HG03457 (cell line): ENCODE measurements around the gene ITM2B.

ENCODE experiments used
- ATAC-seq: cut with Tn5 transposase; IDR thresholded peaks from one replicate; pipeline ENCODE4 v1.9.1; 2021; ENCODE audit warnings: moderate number of reproducible peaks; ENCODE audit not compliant: unreplicated experiment

Gene ITM2B

DNA sequence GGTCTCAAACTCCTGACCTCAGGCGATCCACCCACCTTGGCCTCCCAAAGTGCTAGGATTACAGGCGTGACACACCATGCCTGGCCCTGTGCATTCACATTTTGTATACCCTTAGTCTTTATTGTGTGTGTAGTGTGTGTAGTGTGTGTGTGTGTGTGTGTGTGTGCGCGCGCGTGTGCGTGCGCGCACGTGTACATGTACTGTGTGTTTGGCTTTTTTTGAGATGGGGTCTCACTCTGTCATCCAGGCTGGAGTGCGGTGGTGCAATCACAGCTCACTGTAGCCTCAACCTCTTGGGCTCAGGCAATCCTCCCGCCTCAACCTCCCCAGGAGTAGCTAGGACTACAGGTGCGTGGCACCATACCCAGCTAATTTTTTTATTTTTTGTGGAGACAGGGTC, 22.1 kb downstream of the ITM2B start:
- ATAC-seq = no peak

DNA sequence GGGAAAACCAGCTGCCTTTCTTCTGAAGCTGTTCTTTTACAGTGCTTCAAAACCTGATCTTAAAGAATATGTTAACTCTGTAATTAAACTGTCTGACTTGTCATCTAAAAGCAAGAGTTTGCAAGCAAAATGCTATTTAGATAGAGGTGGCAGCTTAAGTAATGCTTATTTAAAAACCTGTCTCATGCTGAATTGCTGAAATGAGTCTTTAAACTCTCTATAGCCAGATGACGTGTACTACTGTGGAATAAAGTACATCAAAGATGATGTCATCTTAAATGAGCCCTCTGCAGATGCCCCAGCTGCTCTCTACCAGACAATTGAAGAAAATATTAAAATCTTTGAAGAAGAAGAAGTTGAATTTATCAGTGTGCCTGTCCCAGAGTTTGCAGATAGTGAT, 22.9 kb downstream of the ITM2B start:
- no peak for ATAC-seq

DNA sequence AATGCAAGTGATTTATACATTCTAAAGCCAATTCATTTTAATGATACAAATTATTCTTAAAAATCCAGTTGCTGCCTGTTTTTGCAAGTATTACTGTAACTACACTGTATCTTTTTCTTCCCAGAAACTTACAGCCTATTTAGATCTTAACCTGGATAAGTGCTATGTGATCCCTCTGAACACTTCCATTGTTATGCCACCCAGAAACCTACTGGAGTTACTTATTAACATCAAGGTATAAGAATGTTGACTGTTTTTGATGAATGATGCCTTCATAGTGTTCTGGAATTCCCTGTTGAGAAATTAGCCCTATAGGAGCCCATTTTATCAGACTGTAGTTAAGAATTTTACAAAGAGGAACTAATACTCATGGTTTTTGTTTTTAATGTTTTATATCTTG, 25.0 kb downstream of the ITM2B start:
- ATAC-seq = no peak

DNA sequence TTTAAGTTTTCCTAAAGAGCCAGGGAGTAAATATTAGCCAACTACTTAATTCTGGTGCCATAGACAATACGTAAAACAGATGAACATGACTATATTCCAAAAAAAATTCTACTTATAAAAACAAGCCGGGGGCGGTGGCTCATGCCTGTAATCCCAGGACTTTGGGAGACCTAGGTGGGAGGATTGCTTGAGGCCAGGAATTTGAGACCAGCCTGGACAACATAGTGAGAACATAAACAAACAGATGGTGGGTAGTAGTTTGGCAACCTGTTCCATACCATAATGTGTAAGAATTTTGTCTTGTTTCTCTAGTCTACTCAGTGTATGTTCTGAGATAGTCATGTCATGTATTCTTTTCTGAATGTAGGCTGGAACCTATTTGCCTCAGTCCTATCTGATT, 25.4 kb downstream of the ITM2B start:
- no peak for ATAC-seq

DNA sequence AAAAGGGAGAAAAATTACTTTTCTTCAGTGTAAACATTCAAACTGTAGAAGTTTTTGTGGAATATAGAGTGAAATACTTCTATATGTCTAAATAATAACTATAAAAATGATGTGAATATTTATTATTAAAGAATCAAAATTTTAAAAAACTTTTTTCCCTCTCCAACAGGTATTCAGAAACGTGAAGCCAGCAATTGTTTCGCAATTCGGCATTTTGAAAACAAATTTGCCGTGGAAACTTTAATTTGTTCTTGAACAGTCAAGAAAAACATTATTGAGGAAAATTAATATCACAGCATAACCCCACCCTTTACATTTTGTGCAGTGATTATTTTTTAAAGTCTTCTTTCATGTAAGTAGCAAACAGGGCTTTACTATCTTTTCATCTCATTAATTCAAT, 28.0 kb downstream of the ITM2B start:
- ATAC-seq = no peak

DNA sequence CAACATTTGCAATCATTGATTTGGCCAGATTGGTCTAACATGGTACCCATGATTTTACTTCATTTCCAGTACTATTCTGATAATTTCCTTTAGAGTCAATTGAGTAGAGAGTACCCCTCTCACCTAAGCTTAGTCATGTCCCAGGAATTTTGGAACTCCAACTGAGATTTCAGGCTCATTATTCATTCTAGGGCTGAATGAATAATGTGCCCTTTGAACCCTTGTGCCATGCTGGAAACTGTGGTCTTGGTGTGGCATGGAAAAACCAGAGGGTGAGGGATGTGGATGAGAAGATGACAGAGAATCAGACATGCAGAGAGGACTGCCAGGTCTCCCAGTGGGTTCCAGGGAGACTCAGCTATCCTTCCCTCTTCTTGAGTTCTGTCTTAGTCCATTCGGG, 30.2 kb downstream of the ITM2B start:
- no peak for ATAC-seq

DNA sequence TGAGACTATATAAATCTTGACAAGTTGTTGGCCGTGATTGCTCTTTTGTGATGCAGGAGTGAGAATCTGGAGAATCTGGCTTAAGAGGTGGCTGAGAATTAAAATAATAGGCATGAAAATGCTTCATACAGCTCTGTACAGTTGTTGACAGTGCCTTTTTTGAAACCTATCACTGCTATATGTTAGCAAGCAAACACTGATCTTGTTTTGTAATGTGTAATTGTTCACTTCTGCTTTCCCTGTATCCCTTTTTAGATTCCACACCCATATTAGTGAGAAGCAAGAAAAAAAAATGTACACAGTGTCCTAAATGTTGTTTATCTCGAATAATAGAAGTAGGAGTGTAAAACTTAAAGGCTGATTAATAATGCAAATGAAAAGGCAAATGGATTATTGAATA, 31.1 kb downstream of the ITM2B start:
- ATAC-seq = no peak

DNA sequence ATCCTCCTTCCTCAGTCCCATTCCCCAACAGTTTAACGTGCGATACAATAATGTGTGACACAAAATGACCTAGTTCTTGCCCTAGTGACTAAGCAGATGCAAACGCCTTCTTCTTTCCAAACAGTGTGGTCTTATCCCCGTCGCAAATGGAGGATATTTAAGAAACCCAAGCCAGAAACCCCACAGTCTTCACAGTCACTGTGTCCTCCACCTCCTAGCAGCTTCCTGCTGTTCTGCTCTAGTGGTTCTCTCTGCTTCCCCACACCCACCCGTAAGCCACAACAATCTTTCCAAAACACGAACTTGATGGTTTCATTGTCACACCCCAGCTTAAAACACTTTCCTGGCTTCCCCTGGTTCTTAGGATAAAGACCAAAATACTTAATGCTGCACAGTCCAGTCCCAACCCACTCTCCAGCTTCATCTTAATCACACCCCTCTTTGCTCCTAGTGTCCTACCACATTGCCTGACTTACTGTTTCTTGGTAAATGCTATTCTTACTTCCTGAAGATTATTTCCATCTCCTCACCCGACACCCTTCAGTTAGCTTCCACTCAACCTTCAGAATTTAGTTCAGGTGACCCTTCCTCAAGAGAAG, 32.3 kb downstream of the ITM2B start:
- no peak for ATAC-seq

DNA sequence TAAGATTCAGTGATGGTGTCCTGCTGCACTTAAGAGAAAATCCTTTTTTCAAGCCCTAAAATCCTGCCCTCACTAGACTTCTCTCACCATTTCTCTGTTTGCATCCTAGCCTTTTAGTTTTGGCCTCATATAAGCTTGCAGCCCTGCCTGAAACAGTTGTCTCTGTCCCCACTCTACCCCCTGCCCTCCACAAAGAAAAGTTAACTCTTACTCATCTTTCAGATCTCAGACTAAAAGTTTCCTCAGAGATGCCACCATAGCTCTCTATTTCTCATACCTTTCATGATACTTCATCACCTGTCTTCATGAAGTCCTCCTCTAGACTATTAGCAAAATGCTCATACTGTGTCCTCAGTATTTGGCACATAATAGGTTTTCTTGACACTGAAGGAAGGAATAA, 33.1 kb downstream of the ITM2B start:
- ATAC-seq = no peak

DNA sequence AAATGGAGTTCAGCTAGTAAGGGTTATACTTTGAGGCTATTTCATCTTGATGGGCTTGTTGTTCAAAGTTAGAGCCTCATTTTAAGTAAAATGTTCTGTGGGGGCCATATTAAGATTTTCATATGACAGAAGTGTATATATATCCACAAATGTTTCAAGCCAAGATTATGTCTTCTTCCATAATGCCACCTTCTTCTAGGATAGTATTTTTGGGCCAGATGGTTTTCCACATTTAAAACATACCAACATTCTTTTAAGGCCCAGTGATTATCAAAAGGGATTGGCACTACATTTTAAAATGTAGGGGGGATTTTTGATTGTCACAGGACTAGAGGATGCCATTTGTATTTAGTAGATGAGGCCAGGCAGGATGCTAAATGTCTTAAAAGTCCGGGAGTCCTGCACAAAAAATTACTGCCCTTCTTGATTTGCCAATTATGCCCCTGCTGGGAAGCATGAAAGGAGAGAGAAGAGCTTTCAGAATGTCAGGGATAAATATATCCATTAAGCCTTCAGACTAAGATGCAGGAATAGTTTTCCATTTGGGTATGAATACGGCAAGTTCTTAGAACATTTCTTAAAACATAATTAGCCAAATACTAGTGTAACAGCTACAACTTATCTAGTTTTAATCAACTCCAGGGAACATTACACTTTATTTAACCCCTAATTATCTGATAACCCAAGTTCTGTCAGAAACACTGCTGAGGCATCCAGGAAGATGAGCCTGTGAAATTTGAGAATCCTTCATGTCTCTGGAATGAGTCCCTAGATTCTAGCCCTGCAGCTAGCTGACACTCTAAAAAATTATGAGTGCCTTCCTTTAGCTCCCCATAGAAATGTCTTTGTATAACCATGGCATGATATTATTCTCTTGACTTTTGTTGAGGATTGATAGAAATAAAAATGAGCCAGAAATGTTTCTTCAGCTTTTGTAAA, 34.0 kb downstream of the ITM2B start:
- ATAC-seq = no peak

DNA sequence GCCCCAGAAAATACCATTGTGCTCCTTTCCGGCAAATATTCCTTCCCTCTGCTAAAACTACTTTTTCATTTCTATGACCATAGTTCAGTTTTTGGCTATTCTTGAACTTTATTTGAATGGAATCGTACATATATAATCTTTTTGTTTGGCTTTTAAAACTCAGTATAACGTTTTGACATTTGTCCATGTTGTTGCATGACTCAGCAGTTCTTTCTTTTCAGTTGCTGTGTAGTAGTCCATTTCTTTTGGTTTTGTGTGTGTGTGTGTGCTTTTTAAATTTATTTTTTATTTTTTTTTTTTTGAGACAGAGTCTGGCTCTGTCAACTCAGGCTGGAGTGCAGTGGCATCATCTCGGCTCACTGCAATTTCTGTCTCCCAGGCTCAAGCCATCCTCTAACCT, 35.0 kb downstream of the ITM2B start:
- ATAC-seq = no peak

DNA sequence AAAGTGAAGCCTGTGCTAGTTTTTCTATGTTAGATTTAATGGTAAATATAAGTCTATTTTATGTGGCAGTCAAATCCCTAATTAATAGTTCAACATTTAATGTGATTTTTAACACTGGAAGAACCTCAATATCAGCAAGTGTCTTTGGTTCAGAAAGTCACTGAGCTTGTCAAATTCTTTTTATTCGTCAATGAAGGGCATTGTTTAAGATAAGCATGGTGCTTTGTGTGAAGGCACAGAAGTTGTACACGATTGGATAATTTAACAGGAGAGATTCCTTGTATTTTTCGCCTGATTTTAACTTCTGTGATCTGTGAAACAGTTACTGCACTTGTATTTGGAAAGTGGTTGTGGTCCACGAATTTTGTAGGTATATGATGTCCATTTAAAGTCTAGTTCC, 40.3 kb downstream of the ITM2B start:
- no peak for ATAC-seq

DNA sequence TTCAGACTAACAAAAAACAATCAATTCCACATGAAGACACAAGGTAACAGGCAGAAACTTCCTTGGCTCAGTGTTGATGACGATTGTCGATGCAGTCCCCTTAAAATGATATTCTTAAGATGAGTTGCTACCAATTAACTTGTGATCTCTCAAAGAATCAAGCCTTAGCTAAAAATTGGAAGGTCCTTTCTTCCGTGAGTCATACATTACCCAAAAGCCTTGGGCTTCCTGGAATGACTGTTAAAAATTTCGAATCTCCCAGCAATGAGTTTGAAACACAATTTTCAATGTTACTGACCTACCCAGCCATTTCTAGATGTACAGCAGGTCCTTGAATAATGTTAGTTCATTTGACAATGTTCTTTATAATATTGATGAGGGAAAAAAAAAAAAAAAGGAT, 42.5 kb downstream of the ITM2B start:
- no peak for ATAC-seq

DNA sequence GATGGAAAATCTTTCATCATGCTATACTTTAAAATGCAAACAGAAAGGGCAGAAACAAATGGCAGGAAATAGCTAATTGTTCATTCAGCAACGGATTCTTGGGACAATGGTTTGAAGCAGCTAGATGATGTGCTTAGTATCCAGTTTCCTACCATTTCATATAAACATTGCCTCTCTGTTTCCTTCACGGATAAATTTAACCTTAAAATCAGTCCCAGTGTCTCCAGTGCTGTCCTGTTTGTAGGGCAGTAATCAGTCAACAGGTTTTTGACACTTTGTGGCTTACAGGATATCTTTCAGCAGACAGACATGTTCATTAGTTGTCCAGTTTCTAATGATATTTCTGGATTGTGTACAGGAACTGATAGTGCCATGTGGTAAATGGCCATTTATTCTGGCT, 45.8 kb downstream of the ITM2B start:
- no peak for ATAC-seq

DNA sequence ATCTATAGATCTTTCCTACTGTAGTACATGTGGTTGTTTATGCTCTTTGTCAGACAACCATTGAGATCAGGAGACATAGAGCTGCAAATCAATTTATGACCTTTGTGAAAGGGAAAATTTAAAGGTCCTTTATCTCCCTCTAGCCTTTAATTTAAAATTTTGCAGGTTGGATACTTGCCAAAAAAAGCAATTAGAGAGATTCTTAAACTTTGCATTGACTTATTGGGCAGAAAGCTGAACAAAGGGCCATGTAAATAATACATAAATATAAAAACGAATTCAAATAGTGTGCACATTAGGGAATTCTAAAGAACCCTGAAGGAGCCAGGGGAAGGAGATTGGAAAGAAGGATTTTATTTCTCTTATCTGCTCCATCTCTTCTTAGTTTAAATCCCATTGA, 48.5 kb downstream of the ITM2B start:
- no peak for ATAC-seq

DNA sequence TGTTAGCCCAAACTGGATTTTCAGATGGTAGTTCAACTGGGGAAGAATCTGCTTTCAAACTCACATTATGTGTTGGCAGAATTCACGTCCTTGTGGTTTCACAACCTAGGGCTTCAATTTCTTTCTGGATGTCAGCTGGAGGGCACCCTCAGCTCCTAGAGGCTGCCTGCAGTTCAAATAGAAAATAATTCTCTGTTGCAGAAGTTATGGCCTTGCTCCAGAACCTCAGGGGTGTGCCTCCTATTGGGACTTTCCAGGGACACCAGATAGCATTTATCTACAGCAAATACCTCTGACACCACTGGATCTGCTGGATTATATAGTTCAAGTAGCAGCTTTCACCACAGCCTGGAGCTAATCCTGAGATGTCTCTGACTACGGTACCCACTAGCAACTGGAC, 58.7 kb downstream of the ITM2B start:
- ATAC-seq = no peak

DNA sequence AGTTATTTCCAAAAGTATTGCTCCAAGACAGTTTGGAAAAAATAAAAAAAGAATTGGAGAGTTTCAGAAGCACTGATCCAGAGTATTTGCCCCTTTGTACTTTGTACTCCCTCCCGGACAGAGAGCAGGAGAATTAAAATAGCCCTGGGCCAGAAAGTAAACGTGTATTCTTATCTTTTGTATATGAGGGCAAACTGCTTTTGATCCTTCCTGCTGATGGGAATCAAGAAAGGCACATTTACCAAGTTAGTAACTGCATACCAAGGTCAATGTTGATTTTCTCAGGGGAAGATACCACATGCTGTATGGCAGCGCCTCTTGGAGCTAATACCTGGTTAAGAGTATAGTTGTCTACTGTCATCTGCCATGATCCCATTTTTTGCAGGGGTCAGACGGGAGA, 59.6 kb downstream of the ITM2B start:
- no peak for ATAC-seq

DNA sequence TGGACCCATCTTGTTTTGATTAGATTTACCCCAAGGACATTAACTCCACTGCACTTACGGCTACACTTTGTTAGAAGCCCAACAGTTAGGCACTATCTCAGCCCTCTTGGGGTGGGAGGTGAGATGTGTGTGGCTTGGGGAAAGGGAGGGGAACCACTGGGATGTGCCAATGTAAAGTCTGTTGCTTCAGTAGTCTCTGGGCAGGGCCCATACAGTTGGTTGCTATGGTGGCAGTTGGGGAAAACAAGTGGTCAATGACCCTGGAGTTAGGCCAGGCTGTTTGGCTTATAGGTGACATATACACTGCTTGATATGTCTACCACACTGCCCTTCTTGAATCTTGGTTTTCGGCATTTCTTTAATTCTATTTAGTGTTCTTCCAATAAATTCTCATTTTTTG, 61.6 kb downstream of the ITM2B start:
- no peak for ATAC-seq

DNA sequence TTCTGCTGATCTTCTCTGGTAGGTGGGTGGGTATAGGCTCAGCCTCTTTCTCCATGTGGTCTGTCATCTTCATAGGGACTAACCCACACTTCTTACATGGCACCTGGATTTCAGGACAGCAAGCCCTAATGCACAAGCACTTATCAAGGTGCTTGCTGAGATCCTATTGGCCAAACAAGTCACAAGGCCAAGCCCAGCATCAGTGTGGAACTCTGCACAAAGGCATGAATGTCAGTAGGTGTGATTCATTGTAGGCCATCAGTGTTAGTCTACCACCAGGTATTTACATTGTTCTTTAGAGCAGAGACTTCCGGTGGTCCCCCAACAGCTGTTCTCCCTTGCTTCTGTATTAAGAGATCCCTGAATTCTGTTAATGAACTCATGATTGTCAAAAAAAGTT, 62.3 kb downstream of the ITM2B start:
- ATAC-seq = no peak

DNA sequence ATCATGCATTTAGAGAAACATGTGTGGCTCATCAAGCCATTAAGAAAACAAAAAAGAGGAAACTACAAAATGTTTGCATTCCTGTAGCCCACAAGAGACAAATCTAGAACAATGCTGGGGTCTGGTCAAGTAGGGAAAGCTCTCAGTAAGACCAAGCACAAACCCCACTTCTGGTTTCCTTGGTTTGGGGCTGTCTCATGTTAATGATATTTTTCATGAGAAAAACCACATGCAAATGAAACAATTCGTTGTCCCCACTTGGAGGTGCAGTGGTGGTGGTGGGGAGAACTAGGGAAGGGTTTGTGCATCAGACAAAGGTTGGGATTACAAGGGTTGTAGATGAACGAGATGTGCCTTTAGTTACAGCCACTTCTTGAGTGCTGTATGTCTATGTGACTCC, 63.5 kb downstream of the ITM2B start:
- no peak for ATAC-seq

DNA sequence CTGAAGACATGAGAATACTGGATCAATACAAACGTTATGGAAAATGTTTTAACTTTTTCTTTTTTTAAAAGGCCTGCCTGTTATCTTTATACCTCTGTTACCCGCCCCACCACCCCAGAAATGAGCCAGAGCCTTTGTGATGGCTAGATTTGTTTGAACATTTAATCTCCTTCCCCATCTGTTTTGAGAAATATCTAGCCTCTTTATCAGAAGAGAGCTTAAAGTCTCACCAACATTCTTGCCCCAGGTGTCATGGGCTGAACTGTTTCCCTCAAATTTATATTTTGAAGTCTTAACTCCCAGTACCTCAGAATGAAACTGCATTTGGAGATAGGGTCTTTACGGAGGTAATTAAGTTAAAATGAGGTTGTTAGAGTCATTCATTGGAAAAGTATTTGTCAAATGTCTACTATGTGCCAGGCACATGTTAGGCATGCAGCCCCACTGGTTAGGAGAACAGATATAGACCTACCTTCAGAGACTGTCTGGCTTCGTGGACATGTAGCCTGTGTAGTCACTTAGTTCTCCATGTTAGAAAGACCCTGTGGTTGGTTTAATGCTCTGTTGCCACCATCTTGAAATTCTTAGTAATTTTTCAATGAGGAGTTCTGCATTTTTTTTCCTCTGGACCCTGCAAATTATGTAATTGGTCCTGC, 64.3 kb downstream of the ITM2B start:
- ATAC-seq = no peak

DNA sequence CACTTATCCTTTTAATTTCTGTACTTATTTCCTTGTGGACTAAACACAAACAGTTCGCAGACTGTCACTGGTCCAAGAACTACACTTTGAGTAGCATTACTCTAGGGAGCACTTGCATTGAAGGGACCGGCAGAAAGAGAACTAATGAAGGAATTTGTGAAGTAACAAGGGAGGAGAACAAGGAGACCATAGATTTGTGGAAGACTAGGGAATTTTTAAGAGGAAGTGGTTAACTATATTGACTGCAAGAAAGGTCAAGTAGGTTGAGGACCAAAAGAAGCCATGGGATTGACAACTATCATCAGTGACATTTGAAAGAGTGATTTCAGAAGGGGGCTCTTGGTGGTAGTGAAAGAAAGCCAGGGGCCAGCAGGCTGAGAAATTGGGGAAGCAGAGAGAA, 66.6 kb downstream of the ITM2B start:
- ATAC-seq = no peak
